Breast epithelium (tissue), 3 donors: Measurements from ENCODE around the gene PER3.

Experiments used
- POLR2A ChIP-seq: fragments of 450-650 bp; IDR thresholded peaks from one replicate; pipeline ENCODE4 v1.6.1; 2016; ENCODE audit warnings: antibody characterized with exemption, mild to moderate bottlenecking, moderate library complexity
- TF ChIP-seq, protein P1 (sequence below), 3 donors: fragments of 450-650 bp; IDR thresholded peaks; one replicate each; pipeline ENCODE4 v1.5.1; 2016 to 2017; ENCODE audit warnings: antibody characterized with exemption in 3 of 3, mild to moderate bottlenecking in 3 of 3, moderate library complexity in 3 of 3

DNA sequence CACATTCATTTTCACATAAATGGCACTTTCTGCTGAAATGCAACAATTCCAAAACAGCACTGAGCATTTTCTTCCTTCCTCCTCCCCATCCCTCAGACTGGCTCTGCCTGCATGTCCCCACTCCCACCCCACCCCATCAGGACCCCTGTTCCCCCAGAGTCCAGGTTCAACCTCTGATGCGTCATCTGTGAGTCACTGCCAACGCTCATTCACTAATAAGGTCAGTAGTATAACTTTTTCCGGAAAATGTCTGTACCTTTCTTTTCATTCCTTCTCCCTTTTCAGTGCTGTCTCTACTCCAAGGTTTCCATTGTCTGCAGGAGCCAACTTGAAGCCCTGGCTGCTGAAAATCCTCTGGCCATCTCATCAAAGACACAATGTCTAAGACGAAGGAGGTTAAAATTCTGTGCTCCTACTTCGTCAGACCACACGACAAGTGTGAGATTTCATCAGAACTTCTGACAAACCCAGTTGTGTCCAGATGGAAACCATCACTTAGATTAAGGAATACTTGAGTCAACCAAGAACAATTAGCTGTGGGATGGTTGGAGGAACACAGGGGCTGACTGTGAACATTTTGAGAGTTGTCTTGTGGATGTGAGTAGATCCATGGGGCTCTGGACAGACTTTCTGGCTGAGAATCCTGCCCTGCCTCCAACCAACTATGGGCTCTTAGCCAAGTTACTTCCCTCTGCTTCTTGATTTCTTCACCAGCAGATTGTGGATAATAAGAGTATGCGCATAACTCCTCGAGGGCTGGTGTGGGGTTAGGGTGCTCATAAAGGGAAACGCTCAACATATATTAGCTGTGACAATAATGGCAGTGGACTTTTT lies 104.4 kb downstream of the PER3 start:
- TF ChIP-seq, protein P1, sequence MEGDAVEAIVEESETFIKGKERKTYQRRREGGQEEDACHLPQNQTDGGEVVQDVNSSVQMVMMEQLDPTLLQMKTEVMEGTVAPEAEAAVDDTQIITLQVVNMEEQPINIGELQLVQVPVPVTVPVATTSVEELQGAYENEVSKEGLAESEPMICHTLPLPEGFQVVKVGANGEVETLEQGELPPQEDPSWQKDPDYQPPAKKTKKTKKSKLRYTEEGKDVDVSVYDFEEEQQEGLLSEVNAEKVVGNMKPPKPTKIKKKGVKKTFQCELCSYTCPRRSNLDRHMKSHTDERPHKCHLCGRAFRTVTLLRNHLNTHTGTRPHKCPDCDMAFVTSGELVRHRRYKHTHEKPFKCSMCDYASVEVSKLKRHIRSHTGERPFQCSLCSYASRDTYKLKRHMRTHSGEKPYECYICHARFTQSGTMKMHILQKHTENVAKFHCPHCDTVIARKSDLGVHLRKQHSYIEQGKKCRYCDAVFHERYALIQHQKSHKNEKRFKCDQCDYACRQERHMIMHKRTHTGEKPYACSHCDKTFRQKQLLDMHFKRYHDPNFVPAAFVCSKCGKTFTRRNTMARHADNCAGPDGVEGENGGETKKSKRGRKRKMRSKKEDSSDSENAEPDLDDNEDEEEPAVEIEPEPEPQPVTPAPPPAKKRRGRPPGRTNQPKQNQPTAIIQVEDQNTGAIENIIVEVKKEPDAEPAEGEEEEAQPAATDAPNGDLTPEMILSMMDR (IDR thresholded peaks at IDR 0.05): no peak
- TF ChIP-seq POLR2A: no peak
